OCI-M2 (cell line): Measurements from ENCODE around the gene SEMA3D.
"Not testable (repeated sequence)": the region's sequence is repeated elsewhere in the genome, so short reads cannot be mapped to it uniquely, and the experiment has no call there.

Source experiments
- DNase-seq: peaks from one replicate; lab custom pipeline; 2025; ENCODE audit not compliant: unreplicated experiment; lab: John Stamatoyannopoulos, UW

Gene SEMA3D

DNA sequence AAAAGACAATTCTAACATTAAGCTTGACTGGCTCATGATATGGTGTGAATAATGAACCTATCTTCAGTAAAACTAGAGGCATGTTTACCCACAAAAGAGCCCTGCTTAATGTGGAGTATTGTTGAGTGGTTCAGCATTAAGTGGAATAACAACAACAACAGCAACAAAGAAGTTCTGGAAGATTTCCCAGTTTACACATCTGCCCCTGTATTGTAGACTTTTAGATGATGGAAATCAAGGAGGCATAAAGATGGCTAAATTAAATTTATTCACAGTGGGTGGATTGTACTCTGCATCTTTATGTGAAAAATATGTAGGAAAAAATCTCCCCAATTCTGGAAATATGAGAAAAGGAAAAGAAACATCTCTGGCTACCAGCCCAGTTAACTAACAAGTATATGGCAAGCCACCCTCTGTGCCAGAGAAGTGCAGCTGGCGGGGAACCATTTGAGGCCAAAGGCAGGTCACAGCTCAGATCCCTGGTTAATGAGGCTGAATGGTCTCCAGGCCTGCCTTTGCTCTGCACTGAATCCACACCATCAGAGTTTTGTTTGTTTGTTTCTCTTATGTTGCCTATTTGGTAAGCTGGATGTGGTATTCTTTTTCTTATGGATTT lies 186.0 kb downstream of the SEMA3D start:
- no peak for DNase-seq

DNA sequence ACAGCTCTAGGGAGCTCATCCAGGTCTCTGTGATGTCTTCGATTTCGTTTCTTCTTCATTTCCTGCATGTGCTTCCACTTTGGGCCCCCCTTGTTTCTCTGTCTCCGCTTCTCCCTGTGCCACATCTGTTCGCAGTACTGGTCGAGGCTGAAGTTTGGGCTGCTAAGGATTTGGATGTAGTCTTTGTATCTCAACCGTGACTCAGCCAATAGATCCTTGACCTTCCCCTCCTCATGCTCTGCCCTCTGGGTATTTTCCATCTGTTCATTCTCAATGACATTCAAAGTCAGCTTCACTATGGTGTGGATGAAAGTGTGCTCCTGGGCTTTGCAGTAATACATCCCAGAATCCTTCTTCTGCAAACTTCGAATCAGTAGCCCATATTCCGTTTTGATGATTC lies 187.4 kb downstream of the SEMA3D start:
- DNase-seq: no peak

DNA sequence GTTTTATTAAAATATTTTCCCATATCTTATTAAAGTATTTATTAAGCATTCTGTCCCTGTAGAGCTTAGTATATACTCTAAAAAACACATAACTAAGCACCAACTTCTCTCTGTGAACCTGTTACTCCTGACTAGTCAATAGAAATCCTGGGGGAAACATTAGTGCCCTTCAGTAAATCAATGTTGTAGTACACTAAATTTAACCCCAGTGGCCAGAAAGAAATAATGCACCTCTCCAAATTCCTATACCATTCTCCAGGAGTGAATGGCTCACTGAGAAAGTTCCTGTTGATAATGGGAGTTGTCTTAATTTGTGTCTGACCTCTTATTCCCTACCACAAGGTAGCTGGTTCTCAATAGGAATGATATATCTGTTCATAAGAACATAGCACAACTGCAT lies 188.2 kb downstream of the SEMA3D start:
- no peak for DNase-seq

DNA sequence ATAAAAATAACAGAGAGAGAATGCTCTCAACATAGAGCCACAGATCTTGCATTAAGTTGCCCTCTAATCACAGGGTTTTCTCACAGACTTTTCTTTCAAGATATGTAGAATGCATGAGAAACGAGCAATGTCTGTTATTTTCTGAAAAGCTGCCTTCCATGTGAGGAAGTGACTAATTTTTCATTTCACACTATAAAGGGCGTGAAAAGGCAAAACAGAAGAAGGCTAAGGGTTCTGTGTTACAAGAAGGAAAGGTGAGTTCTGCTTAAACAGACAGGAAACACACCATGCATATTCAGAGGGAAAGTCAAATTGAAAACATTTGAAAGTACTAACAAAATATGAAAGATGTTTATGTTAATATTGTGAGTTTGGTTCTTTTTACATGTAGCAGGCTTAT lies 189.2 kb downstream of the SEMA3D start:
- no peak for DNase-seq

DNA sequence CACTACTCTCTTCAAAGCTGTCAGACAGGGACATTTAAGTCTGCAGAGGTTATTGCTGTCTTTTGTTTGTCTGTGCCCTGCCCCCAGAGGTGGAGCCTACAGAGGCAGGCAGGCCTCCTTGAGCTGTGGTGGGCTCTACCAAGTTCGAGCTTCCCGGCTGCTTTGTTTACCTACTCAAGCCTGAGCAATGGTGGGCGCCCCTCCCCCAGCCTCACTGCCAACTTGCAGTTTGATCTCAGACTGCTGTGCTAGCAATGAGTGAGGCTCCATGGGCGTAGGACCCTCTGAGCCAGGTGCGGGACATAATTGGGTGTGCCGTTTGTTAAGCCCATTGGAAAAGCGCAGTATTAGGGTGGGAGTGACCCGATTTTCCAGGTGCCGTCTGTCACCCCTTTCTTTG lies 193.9 kb downstream of the SEMA3D start:
- not testable (repeated sequence) for DNase-seq

- DNase-seq: no peak
Observed at GRCh38 chr7:84985073-84985784, 201.6 kb downstream of the SEMA3D start.

GRCh38 chr7:84982199-84982598 lies 204.7 kb downstream of the SEMA3D start:
- DNase-seq: no peak

GRCh38 chr7:84981055-84981976 lies 205.5 kb downstream of the SEMA3D start:
- no peak for DNase-seq

DNA sequence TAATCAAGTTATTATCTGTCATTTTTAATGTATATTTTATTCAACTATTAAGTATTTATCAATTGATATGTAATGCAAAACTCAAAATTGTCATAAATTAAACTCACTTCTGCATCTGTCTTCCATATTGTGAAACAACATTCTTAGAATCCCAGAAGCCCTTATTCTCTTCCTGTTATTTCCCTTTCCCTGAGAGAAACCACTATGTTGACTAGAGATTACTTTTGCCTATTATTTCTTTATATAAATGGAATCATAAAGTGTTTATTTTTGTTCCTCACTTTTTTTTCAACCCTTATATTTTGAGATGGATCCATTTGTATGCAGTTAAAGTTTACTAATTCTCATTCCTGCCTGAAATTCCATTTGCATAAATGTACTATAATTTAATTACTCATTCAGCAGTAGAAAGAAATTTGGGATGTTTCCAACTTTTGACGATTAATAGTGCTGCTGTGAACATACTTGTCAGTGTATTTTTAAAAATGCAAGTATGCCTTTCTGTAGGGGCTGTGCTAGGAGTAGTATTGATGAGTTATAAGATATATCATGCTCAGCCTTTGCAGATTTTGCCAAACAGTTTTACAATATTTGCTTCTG lies 211.2 kb downstream of the SEMA3D start:
- DNase-seq: no peak

DNA sequence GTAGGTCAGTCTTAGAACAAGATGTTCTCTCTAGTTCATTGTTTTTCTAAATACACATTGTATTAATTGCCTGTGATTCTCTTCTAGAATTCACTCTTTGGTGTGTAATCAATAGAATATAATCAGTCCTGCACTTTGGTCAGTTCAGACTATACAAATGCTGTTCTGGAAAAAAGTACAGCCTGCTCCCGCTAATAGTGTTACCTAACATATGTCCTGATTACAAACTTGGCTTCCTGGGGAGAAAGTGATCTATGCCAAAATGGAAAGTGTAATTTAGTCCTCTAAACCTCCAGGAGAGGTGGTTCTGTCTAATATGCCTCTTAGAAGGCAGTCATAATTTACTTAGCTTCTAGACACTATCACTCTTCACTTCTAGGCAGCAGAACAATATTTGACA lies 215.5 kb downstream of the SEMA3D start:
- DNase-seq: no peak

GRCh38 chr7:84970670-84971069 lies 216.2 kb downstream of the SEMA3D start:
- no peak for DNase-seq

GRCh38 chr7:84953234-84953633 lies 233.6 kb downstream of the SEMA3D start:
- DNase-seq: no peak

GRCh38 chr7:84950836-84951235 lies 236.0 kb downstream of the SEMA3D start:
- DNase-seq: no peak

- DNase-seq: no peak
Observed at GRCh38 chr7:84949501-84949900, 237.4 kb downstream of the SEMA3D start.

GRCh38 chr7:84949067-84949466 lies 237.8 kb downstream of the SEMA3D start:
- no peak for DNase-seq

DNA sequence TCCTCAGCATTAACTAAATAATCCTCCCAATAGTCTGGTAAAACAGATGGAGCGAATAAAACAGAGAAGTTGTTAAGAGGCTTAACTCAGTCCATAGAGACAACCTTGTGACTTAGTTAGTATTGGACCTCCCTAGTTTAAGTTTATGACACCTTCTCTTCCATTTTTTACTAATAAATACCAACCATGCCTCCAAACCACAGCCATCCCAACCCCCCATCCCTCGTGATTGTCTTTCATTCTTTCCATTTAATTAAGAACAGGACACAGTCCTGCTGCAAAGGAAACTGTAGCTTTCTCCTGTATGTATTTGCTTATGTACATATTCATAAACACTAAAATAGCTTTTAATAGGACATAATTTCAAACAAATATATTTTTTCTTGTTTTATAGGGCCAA lies 238.2 kb downstream of the SEMA3D start:
- DNase-seq: no peak

DNA sequence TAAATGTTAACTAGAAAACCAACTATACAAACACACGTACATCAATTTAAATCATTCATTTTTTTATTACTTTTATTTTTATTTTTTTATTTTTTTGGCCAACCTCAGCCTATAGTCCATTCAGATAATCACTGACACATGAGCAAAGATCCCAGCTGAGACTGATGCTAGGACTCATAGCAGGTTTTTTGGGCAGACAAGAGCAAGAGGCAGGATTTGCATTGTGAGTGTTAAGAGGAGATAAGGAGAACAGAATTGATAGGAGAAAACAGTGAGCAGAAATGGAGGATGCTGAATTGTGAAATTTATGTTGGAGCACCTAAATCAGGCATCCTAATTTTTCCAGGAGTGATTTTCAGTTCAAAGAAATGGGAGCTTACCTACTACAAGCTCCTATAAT lies 240.3 kb downstream of the SEMA3D start:
- DNase-seq: no peak
